GM21447 (cell line): ENCODE measurements around the gene ARHGEF11.

Source experiments
- ATAC-seq: cut with Tn5 transposase; IDR thresholded peaks from one replicate; pipeline ENCODE4 v1.9.1; 2021; ENCODE audit not compliant: unreplicated experiment

ARHGEF11 gene

DNA sequence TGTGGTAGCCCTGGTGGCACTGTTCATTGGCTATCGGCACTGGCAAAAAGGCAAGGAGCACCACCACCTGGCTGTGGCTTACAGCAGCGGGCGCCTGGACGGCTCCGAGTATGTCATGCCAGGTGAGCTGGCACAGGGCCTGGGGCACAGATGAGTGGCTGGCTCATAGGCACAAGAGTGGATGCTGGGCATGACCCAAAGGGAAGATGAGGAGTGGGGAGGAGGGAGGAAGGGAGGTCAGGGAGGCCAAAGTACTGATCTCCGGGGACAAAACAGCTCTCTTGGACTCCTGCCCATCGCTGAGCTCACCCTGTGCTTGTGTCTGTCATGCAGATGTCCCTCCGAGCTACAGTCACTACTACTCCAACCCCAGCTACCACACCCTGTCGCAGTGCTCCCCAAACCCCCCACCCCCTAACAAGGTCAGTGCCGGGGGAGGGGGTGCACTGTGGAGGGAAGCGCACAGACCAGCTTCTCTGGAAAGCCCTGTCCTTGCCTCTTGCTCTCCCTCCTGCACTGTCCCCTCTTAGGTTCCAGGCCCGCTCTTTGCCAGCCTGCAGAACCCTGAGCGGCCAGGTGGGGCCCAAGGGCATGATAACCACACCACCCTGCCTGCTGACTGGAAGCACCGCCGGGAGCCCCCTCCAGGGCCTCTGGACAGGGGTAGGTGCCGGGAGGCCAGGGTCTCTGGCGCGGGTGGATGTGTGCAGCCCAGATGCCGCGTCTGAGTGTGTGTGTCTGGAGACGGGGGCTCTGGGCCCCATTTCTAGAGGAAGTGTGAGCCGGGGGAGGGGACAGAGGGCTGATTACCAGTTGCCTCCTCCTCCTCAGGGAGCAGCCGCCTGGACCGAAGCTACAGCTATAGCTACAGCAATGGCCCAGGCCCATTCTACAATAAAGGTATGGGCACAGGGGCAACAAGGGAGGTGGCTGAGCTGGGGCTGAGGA is 132.4 kb downstream of the ARHGEF11 start:
- no peak for ATAC-seq

DNA sequence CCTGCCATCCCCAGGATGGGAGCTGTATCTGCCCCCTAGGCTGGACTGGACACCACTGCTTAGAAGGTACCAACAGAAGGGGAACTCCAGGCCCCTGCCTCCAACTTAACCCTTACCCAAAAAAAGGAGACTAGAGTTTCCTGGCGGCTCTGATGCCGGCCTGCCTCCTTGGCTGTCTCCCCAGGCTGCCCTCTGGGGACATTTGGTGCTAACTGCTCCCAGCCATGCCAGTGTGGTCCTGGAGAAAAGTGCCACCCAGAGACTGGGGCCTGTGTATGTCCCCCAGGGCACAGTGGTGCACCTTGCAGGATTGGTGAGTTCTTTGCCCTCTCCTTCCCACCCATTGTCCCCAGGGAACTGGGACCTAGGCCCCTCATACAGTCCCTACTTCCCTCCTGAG is 133.2 kb downstream of the ARHGEF11 start:
- ATAC-seq = no peak

DNA sequence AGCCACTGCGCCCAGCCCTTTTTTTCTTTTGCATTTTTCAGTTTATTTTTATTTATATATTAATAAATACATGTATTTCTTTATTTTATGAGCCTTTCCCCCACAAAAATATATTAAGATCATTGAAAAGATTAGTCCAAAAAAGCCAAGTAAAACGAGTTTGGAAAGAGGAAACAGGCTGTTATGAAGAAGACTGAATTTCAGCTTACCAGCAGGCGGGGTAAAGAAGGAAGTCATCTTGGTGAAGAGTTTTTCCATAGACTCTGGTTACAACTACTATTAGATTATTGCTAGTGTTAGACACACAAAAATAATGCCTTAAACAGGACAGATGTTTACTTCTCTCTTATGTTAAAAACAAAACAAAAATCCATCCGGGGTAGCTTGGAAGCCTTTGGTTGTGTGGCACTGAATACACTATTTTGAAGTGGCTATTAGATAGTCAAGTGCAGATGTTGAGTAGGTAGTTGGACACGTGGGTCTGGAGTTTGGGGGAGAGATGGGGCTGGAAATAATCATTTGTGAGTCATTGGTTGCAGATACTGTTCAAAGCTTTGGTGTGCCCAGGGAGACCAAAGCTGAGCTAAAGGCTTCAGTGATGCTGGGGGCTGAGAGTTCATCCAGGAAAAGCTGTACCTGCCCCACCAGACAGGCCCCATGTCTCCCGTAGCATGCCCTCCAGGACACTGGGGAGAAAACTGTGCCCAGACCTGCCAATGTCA is 133.8 kb downstream of the ARHGEF11 start:
- no peak for ATAC-seq

DNA sequence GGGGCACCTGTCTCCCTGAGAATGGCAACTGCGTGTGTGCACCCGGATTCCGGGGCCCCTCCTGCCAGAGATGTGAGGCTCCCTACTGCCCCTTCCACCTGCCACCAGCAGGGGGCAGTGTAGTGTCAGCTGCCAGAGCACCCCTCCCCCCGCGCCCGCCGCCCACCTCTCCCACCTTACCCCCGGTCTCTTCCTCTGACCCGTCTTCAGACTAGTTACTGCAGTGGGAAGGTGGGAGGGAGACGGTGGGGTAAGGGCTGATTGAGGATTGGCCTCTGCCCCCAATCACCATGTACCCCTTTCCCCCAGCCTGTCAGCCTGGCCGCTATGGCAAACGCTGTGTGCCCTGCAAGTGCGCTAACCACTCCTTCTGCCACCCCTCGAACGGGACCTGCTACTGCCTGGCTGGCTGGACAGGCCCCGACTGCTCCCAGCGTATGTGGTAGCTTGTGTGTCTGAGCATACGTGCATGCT is 135.2 kb downstream of the ARHGEF11 start:
- ATAC-seq = no peak

DNA sequence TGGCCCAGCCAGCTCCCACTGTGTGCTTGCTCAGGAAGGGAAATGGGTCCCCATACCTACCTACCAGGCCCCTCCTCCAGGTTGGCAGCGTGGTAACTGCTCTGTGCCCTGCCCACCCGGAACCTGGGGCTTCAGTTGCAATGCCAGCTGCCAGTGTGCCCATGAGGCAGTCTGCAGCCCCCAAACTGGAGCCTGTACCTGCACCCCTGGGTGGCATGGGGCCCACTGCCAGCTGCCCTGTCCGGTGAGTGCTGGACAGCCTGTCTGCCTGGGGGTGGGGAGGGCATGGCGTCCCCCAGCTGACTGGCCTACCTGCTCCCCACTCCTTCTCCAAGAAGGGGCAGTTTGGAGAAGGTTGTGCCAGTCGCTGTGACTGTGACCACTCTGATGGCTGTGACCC is 135.9 kb downstream of the ARHGEF11 start:
- ATAC-seq = no peak

DNA sequence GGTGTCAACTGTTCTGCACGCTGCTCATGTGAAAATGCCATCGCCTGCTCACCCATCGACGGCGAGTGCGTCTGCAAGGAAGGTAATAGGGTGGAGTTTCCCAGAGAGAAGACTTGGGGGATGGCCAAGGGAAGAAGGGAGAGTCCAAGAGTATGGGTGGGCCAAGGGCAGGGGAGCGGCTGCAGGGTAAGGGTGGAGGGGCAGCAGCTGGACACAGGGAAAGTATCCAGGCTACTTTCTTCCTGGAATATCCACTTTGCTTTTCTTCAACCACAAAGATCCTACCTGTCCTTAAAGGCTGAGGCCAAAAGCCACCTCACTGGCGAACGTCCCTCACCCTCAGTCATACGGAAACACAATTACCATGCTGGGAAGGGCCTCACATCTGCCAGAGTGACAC is 136.6 kb downstream of the ARHGEF11 start:
- ATAC-seq = no peak

DNA sequence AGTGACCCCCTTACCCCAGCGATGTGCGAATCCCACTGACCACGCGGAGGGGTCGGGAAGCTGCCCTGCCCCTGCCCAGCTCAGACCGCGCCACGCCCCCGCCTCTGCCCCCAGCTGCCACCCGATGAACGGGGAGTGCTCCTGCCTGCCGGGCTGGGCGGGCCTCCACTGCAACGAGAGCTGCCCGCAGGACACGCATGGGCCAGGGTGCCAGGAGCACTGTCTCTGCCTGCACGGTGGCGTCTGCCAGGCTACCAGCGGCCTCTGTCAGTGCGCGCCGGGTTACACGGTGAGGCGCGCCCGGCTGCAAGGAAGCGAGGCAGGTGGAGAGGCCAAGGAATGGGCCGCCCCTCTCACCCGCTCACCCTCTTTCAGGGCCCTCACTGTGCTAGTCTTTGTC is 137.0 kb downstream of the ARHGEF11 start:
- ATAC-seq = no peak

DNA sequence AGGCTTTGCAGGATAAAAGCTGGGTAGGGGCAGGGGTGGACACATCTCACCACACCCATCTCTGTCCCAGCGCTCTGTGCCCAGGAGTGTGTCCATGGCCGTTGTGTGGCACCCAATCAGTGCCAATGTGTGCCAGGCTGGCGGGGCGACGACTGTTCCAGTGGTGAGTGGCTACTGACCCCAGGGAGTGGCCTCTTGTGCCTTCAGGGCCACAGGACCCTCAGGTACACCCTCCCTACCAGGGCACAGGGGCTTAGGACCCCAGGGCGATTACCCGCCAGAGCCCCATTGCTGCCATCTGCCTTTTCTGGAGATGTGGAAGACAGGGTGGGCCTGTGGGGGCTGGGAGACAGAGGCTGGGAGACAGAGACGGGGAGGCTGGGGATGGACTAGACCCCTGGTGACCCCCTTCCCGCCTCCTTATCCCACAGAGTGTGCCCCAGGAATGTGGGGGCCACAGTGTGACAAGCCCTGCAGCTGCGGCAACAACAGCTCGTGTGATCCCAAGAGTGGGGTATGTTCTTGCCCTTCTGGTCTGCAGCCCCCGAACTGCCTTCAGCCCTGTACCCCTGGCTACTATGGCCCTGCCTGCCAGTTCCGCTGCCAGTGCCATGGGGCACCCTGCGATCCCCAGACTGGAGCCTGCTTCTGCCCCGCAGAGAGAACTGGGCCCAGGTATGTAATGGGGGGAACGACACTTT is 139.2 kb downstream of the ARHGEF11 start:
- ATAC-seq = no peak

DNA sequence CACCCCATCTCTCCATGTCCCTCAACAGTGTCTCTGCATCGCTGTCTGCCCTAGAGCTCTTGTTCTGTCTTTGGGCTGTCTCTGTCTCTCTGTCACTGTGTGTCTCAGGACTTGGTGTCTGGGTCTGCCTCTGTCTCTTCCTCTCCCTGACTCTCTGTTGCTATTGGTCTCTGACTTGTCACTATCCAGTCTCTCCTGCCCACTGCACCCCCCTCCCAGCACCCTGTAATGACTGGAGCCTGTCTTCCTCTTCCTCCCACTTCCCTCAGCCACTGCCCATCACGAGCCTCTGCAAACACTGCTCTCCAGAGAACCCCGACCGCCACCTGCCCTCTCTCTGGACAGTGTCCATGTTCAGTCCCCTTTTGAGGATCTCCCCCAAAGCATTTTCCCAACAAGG is 139.9 kb downstream of the ARHGEF11 start:
- no peak for ATAC-seq

DNA sequence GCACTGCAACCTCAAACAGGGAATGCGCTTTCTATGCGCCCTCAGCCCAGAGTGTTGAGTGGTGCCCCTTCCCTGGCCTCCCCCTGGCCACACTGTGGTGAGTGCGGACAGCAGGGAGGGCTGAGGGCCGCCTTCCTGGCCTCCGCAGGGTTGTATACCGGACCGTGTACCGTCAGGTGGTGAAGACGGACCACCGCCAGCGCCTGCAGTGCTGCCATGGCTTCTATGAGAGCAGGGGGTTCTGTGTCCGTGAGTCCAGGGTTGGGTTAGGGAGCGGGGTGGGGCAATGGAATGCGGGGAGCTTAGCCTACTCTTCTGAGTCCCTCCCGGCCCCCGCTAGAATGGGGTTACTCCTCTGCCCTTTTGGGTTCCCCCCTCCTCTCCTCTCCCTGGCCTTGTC is 140.4 kb downstream of the ARHGEF11 start:
- no peak for ATAC-seq

DNA sequence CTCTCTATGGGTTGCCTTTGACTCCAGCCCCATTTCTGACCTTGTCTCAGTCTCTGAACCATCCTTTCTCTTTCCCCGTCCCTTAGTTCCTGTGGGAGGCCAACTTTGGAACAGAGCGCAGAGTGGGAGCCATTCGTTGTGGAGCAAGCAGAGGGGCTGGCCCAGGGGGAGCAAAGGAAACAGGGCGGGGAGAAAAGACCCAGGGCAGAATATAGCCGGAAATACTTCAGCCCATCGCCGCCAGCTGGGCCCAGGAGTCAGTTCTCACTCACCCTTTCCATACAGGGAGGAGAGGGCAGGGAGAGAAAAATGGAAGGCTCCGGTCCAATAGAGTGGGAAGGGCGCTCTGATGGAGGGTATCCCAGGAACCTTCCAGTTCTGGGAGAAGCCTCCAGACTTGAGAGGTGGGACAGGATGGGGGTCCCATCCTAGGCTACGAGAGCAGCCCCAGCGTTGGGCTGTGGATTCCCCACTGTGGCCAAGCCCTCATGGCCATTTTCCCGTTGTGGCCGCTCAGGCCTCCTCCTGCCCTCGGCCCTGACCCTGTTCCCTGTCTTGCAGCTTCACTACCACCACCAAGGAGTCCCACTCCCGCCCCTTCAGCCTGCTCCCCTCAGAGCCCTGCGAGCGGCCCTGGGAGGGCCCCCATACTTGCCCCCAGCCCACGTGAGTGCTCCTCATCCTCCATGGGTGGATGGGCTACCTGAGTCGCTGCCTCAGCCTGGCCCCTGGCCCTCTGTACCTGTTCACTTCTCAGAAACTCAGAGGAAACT is 141.2 kb downstream of the ARHGEF11 start:
- ATAC-seq = no peak

DNA sequence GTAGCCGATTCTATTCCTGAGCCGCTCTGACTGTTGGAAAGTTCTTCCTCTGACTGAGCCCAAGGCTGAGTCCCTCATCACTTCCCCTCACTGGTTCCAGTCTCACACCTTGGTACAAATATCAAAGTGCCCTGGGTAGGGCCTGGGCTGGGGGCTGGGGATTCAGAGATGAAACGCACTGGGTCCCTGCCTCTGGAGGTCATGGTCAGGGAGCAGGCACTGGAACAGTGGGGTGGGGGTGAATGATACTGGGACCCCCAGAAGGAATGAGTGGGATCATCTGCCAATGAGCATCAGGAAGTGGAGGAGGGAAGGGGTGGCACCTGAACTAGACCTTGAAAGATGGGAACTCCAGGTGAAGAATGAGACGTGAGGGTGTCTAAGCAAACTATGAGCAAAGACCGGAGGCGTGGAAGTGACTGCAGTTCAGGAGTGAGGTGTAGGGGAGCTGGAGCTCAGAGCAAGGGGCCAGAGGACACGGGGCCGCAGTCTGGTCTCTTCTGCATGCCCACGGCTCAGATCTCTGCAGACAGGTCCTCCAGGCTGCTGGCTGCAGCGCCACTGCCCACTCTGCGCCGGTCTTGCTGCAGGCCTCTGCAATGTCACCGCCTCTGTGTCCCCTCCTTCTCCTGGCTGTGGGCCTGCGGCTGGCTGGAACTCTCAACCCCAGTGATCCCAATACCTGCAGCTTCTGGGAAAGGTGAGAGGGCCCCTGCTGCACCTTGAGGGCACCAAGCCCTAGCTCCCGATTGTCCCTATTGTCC is 142.0 kb downstream of the ARHGEF11 start:
- ATAC-seq = no peak

DNA sequence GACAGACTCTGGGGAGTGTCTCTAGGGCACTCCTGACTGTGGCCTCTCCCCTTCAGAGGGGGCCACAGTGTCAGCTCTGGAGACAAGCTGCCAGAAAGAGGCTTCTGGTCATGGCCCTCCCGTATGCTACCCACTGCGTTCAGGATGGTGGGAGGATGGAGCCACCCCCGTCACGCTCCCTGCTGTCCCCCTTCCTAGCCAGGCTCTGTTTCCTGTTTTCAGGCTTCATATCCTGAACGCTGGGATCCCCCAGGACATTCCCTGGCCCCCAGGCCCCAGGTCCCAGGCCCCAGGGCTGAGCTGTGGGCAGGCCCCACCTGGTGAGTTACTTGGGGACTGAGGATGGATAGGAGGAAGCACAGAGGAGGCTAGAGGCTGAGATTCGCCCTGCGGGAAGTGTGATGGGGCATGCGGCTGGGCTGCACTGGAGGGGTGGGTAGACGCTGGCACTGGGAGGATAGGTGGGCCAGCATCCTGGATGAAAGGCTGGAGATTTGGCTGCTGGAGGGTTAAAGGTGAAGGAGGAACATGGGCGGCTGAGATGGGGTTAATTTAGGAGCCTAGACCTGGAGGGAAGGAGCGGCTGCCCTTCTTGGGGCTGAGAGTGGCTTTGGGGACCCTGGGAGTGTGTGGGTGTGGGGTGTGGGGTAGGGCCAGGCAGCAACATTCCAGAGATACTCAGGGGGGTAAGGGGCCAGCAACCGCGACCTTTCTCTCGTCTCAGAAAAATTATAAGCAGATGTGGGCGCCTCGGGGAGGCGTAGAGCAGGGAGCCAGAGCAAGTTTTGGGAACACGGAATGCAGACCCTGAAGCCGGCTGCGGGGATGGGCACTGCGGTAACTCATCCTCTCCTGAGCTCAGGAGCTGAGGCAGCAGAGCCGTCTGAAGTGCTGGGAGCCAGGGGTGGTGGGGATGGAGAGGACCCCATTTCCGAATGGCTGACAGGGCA is 143.3 kb downstream of the ARHGEF11 start:
- no peak for ATAC-seq

DNA sequence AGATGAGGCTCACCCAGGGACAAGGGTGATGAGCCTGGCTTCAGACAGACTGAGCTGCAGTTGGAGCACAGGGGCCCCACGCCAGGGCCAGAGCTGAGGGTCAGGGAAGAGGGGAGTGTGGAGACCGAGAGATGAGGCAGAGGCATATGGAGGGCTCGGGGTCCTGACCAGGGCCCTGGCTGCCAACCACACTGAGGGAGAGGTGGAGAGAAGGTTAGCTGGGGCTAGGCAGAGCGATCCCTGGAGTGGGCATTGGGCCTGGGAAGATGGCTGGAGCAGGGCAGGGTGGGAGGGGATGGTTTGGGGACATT is 144.0 kb downstream of the ARHGEF11 start:
- ATAC-seq = no peak

DNA sequence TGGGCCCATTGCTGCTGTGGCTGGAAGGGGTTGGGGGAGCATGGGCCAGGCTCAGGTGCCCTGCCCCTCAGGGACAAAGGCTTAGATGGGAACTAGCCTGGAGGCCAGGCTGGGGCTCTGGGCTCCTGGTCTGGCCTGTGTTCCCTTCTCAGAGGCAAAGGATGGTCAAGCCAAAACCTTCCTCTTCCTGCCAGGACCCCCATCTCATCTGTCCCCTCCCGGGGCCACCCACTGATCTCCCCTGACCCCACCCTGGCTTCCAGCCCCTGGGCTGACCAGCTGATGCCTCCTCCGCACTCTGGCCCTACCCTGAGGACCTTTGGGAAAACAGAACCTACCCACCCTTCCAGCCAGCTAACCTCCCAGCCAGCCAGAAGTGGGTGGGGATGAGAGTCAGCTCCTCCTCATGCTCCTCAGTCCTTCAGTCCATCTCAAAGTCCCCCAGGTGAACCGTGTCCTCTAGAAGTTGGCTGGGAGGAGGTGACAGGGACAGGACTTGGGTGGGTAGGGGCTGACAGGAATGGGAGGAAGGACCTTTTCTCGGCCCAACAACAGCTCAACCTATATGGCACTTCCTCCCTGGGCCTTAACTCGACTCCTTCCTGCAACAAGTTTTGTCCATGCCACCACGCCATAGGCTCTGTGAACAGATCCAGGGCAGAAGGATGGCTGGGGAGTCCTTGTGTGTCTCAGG is 144.5 kb downstream of the ARHGEF11 start:
- no peak for ATAC-seq

DNA sequence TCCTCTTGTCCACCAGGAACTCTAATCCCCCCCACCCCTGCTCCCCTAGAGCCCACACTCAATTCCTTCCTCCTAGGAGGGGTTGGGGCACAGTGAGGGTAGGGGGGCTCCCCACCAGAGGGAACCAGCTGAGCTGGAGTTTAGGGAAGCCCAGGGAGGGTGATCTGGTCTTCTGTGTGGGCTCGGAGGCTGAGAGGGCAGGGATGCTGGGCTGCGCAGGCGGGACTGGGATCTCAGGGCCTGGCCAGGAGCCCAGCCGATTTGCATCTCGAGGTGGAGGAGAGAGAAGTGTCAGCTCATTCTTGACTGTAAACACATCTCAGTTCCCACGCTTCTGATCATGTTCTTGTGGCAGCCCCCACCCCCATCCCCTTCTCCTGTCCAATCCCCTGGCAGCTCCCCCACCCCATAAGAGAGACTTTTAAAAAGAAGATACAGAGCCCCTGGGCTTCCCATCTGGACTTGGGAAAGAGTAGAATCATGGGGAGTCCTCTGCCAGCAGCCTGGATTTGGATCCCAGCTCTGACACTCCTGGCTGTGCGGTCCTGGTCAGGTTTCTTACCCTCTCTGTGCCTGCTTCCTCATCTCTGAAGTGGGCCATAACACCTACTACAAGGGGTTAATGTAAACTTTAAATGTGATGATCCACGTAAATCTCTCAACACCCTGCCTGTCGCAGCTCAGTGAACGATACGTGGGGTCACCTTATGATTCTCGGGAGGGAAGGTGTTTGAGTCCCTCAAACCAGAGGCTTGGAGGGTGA is 145.4 kb downstream of the ARHGEF11 start:
- no peak for ATAC-seq

DNA sequence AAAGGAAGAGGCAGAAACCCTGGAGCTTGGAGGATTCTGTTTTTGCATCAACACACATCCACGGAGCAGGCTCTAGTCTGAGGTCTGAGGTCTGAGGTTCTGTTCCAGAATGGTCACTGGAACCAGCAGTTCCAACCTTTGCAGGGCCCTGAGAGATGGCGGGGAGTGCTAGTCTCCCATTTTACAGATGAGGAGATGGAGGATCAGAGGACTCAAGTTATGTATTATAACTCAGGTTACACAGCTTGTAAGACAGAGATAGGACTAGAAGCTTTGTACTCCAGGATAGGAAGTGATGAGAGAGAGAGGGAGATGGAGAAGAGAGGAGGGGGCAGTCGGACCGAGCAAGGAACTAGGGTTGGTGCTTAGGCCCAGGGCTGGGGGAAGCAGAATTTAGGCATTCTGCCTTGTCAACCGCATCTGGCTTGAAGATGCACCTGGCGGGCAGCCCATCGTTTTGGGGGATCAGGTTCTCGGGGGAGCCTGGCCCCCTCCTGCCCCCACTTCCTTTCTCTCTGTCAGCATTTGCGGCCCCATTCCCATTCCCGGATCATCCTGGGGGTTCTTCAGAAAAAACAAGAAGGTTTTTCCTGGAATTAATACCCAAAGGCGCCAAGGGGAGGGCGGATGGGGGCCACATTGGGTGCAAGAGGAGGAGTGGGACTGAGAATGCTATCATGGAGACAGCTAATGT is 146.4 kb downstream of the ARHGEF11 start:
- ATAC-seq = no peak
